SHP77 treated with DMSO at 0.1 percent for 48 hours (cell line): ENCODE results near the gene CHST10.
"Not testable (repeated sequence)": the region's sequence is repeated elsewhere in the genome, so short reads cannot be mapped to it uniquely, and the experiment has no call there.

Source experiments
- DNase-seq: peaks from one replicate; lab custom pipeline; 2025; lab: John Stamatoyannopoulos, UW

CHST10 gene

GRCh38 chr2:100416935-100417710 is at the start of gene CHST10:
TSS of gene CHST10 (minus strand) at chr2:100417668. CDS start at chr2:100406675, 10,993 bp downstream.
- DNase-seq: no peak

DNA sequence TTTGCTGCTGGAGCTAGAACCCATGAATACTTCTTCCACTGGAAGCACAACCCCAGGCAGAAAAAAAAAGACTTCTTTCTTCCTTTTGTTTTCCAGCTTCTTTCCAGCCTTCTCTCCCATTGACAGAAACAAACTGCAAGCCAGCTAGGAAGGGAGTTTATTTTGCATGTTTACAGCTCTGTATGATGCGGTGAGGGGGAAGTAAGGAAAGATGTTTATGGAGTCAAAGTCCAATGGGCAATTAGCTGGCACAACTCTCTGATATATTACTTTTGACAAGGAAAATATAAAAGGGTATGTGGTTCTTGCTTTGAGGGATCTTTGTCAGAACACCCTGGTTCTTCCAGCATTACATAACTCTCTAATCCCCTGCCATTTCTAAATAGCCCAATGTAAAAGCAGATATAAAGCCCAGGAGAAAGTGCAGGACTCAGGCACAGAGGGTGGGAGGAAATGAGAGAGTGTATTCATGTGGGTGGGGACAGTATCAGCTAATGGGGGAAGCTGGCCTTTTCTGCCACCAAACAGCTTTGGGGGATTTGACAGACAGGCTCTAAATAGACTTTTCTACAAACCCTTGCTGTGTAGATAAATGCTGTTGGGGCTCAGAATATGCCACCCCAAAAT is 43.5 kb upstream of the CHST10 start:
- no peak for DNase-seq

DNA sequence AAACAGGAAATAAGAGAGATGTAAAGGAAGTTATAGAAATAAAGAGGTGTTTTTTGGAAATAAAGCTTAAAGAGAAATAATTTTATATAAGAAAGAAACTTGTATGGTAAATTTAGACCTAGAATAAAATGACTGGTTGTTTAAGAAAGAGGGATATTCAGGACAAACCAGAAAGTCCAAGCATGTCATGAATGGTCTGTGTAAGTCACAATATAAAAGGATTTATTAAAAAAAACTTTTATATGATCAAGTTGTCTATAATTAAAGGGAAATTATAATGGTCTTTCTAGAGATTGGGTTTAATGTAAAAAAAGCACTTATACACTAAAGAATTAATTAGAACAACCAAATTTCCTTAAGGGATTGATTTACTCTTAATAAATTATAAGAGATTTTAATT is 38.9 kb upstream of the CHST10 start:
- not testable (repeated sequence) for DNase-seq

DNA sequence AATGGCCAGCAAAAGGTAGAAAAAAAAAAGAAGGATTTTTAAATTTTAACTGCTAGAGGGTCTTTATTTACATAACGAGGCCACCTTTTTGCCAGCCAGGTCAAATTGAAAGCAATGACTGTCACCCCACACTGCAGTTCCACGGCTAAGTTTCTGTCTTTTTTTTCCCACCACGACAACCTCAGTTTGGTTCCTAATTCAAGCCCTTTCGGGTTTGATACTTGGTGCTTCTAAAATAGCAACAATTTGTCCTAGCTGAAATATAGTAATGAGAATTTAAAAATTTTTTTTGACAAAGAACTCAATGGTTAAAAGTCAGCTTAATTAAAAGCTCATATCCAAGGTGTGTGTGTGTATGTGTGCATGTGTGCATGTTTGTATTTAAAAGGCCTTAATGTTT is 36.4 kb upstream of the CHST10 start:
- no peak for DNase-seq

DNA sequence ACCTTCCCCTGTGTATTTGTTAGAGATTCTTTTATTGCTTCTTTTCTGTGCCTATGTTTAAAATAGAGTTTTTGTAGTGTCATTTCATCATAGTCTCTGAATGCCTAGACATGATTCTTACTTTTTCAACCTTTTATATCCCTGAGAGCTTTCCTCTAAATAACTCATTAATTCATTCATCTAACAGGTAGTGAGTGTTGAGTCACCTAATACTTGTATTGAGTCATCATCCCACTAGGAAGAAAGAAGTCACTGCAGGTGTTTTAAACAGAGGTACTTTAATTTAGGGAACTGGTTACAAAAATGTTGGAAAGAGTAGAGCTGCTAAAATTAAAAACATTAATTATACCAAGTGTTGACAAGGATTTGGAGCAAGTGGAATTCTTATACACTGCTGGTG is 34.3 kb upstream of the CHST10 start:
- no peak for DNase-seq

DNA sequence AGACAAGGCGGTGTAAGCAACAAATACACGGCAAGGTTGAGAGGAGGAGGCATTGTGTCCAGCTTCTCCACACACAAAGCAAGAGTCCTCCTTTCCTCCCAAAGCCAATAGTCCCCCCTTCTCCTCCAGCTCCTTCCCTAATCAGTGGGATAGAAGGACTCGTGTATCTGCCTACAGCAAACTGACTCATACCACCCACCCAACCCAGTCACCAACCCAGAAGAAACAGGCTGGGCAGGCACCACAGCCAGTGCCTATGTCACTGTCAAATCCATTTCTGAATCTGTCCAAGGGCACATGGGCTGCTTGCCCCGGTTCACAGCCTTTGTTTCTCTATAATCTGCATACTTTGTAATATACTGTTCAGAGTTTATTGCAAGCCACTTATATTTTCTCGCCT is 33.6 kb upstream of the CHST10 start:
- DNase-seq: no peak

DNA sequence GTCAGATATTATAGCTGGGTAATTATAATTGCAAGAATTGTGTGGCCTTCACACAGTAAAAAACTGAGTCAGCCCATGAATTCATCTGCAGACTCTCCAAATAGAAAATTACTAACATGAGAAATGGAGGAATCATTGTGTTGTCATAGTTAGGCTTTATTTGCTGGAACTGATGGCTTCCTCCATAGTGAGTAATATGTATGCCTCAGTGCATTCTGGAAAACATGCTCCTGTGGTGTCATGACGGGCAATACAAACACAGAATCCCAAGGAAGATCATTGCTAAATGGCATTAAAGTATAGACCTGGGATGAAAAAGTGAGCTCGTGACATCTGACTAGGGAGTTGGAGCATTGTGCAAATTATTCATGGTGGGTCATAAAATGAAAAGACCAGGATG is 29.2 kb upstream of the CHST10 start:
- DNase-seq: no peak

- DNase-seq: no peak
Observed at GRCh38 chr2:100437751-100438150, 20.3 kb upstream of the CHST10 start.

DNA sequence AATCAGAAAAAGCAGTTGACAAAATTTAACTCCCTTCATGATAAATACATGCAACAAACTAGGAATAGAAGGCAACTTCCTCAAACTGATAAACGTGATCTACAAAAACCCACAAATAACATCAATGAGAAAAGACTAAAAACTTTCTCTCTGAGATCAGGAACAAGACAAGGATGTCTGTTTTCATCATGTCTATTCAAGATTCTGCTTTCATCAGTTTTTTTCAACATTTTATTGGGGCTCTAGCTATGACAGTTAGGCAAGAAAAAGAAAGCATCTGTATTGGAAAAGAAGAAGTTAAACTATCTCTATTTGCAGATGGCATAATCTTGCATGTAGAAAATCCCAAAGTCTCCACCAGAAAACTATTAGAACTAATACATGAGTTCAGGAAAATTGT is 12.3 kb upstream of the CHST10 start:
- no peak for DNase-seq

DNA sequence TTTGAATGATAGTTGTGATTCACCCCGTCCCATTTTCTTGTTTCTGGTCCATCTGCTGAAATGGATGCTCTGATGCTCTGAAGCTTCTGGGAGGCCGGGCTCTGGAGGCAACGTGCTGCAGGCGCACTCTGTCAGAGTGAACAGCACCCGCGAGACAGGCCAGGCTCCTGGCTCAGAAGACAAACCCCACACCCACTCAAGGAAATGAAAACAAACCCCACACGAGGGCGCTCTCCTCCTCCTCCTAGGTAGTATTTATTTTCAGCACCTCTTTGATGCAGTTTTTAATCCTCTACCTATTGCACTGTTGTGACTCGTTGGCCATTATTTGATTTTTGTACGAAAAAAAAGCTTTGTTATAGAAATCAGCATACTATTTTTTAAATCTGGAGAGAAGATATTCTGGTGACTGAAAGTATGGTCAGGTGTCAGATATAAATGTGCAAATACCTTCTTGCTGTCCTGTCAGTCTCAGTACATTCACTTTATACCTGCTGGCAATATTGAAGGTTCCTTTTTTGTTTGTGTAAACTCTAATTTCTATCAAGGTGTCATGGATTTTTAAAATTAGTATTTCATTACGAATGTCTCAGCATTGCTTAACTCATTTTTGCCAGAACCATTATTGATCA is 10.3 kb upstream of the CHST10 start:
- no peak for DNase-seq

DNA sequence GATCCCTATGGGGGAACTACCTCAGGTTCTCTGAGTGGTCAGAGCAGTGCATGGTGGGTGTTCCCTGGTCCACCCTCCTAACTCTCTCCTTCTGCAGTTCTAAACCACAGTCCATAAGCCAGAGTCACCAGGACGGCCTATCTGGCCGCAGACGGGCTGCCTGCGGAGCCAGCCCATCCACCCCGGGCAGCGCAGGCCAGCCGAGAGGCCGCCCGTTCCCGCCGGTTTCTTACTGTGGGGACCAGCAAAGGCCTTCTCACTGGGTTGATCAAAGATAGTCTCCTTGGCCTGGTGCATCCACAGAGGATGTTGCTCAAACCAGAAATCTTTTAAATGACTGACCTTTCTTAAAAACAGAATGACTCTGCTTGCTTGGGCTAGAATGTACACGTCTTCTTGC is 9.6 kb upstream of the CHST10 start:
- DNase-seq: no peak

DNA sequence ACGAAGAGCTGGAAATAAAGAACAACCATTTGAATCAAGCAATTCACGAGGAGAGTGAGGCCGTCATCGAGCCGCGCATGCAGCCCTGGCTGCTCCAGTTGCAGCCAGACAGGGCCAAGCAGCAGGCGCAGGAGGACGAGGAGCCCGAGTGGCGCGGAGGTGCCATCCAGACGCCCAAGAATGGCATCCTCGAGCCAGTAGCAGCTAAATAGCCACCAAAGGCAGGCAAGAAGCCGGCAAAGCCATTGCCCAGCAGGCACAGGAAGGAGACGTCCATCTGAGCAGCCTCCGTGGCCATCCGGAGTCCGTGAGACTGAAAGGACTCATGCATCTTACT is 8.9 kb upstream of the CHST10 start:
- no peak for DNase-seq

- DNase-seq: no peak
Observed at GRCh38 chr2:100425573-100426383, 8.3 kb upstream of the CHST10 start.

DNA sequence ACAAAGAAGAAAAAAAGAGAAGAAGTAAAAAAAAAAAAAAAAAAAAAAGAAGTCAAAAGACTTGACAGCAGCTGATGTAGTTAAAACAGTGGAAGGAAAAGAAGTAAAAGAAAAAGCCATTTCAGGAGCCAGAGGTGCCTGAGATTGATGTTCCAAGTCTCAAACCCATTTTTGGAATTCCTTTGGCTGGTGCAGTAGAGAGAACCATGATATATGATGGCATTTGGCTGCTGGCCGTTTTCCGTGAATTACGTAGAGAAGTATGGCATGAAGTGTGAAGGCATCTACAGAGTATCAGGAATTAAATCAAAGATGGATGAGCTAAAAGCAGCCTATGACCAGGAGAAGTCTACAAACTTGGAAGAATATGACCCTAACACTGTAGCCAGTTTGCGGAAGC is 7.6 kb upstream of the CHST10 start:
- DNase-seq: no peak

- no peak for DNase-seq
Observed at GRCh38 chr2:100424277-100424875, 6.9 kb upstream of the CHST10 start.

DNA sequence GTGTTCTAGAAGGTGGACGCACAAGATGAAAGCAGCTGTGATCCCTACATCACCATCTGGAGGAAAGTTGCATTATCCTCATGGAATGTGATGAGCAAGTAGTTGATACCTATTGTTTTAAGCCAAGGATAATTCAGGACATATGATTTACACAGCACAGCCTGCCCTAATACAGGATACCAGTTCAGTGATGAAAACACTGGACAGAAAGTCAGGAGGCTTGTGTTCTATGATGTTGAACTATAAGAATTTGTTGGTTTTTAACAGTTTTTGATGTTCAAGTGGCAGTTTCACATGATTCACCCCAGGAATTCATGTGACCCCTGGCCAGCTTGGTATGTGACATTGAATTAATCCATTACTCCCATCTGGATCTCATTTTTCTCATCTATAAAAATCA is 6.2 kb upstream of the CHST10 start:
- no peak for DNase-seq

GRCh38 chr2:100422320-100423055 is 5.0 kb upstream of the CHST10 start:
- DNase-seq: no peak

DNA sequence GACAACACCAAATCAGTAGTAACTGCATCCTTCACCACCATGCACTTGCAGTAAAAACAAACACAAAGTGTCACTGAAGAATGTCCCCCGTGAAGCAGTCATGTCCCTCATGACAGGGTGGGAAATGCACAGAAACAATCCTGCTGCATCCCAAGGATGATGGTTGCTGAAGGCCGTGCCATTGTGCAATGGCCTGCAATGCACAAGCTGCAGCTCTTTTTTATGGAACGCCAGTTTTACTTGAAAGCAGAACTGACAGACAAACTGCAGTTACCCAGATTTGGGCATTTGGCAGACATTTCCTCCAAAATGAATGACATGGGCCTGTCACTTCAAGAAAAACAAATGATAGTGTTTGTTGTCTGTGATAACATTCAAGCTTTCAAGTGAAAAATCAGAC is 2.4 kb upstream of the CHST10 start:
- DNase-seq: no peak

DNA sequence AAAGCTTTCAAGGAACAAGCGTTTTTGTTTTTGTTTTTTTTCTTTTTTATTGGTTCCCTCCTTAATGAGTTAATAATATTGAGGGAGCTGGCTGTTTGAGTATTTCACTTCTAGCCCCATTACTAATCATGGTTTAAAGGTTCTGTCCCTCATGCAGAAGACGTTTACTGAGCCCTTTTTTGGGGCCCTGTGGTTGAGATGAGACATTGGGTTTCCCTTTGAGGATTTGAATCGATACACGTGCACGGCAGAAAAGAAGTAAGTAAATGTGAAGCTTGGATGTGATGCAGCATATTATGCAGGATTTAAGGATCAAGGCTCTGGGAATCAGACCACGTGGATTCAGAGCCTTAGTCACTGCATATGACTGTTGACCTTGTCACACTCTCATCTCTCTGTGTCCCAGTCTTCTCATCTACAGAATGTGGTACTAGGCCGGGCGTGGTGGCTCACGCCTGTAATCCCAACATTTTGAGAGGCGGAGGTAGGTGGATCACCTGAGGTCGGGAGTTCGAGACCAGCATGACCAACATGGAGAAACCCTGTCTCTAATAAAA is 1.0 kb upstream of the CHST10 start:
- no peak for DNase-seq

DNA sequence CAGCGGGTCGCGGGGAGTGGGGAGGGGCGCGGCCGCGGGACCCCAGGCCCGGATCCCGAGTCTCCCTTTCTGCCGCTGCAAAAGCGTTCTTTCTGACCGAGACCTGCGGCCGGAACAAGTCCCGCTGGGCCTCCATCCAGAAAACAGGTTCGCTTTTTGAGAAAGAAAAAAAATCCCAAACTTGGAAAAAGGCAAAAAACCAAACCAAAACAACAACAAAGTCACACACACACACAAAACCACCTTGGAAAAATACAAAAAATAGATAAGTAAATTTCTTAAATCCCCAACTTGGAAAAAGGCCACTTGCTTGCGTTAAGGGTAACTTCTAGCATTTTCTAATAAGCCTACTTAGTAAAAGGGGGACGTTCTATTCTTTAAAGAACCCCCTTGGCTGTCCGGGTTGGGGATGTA is 250 bp upstream of the CHST10 start:
- no peak for DNase-seq

DNA sequence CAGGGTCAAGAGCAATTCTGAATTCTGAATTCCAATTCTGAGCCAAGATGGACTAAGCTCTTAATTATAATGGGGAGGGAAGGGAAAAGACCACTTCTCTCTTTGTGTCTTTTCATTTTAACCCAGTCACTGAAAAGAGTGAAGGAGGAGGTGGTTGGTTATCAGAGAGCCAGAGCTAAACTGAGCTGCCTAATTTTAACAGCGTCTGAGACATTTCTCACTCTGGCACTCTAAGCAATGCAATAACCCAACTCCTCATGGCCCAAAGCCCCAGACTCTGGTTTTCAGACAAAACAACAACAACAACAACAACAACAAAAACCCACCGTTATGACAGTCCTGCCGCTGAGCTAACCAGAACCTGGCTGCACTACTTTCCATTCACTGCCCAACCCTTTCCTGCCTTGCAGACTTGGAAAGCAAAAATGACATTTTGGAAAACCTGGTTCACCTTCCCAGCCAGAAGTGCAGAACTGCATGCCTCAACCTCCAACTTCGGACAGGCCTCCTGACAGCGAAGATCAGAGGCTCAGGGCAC is 1.0 kb downstream of the CHST10 start:
- DNase-seq: no peak
